ENCODE data around the gene NUP62.
A peak's percentile ranks its signal among the peaks of the same experiment; 100 is the strongest.

NUP62 gene

GRCh38 chr19:49872245-49873128 lies 56.8 kb downstream of the NUP62 start:
- Histone ChIP-seq H2AFZ (ENCODE audit: low read depth) (no peak overlapping the region), H3K79me2 (ENCODE audit: insufficient read depth, low read depth) (peaks cover 23% of the 10 kb centered on the region), H3K36me3 (ENCODE audit: insufficient read depth) (no peaks in the 10 kb centered on the region), H3K27me3 (ENCODE audit: insufficient read depth, low read depth) (no peaks in the 10 kb centered on the region), H3K4me3 (IDR thresholded peaks at IDR 0.05; ENCODE audit: insufficient read depth, low read depth, low read length) (no peak overlapping the region), H3K9ac (no peak overlapping the region), H4K20me1 (ENCODE audit: insufficient read depth) (no peaks in the 10 kb centered on the region), H3K4me2 (no peak overlapping the region), H3K4me1 (ENCODE audit: low read depth, poor library complexity, severe bottlenecking) (peaks cover 34% of the 10 kb centered on the region), H3K27ac (no peak overlapping the region)
- no peak for TF ChIP-seq CTCF (conservative IDR thresholded peaks at IDR 0.05; ENCODE audit: low read depth, low read length)

- H3K4me3 ChIP-seq (IDR thresholded peaks at IDR 0.05; ENCODE audit: insufficient read depth, low read depth, low read length), result no peak overlapping the region
- no peaks in the 10 kb centered on the region for H3K27me3 ChIP-seq (ENCODE audit: insufficient read depth, low read depth)
- no peak overlapping the region for H3K27ac ChIP-seq
- no peak overlapping the region for H3K4me2 ChIP-seq
- no peak for TF ChIP-seq CTCF (conservative IDR thresholded peaks at IDR 0.05; ENCODE audit: low read depth, low read length)
- no peak overlapping the region for H2AFZ ChIP-seq (ENCODE audit: low read depth)
- H4K20me1 ChIP-seq (ENCODE audit: insufficient read depth), result no peaks in the 10 kb centered on the region
- H3K36me3 ChIP-seq (ENCODE audit: insufficient read depth), result no peaks in the 10 kb centered on the region
- H3K4me1 ChIP-seq (ENCODE audit: low read depth, poor library complexity, severe bottlenecking), result peaks cover 35% of the 10 kb centered on the region
- no peak overlapping the region for H3K9ac ChIP-seq
- peaks cover 24% of the 10 kb centered on the region for H3K79me2 ChIP-seq (ENCODE audit: insufficient read depth, low read depth)
Observed at GRCh38 chr19:49871349-49871985, 57.8 kb downstream of the NUP62 start.

- H3K9ac ChIP-seq, result peak overlapping the region; percentile 42; the same call in 1 of the 2 replicates
- peak overlapping the region; percentile 41; the same call in 1 of the 2 replicates for H2AFZ ChIP-seq (ENCODE audit: low read depth)
- H3K36me3 ChIP-seq (ENCODE audit: insufficient read depth), result no peaks in the 10 kb centered on the region
- H3K4me1 ChIP-seq (ENCODE audit: low read depth, poor library complexity, severe bottlenecking), result peaks cover 42% of the 10 kb centered on the region
- H4K20me1 ChIP-seq (ENCODE audit: insufficient read depth), result no peaks in the 10 kb centered on the region
- H3K27ac ChIP-seq, result peak overlapping the region; percentile 55
- no peak for TF ChIP-seq CTCF (conservative IDR thresholded peaks at IDR 0.05; ENCODE audit: low read depth, low read length)
- peaks cover 22% of the 10 kb centered on the region for H3K79me2 ChIP-seq (ENCODE audit: insufficient read depth, low read depth)
- H3K27me3 ChIP-seq (ENCODE audit: insufficient read depth, low read depth), result no peaks in the 10 kb centered on the region
- peak overlapping the region; percentile 93 for H3K4me2 ChIP-seq
- H3K4me3 ChIP-seq (IDR thresholded peaks at IDR 0.05; ENCODE audit: insufficient read depth, low read depth, low read length), result no peak overlapping the region
Observed at GRCh38 chr19:49870309-49870901, 58.9 kb downstream of the NUP62 start.

GRCh38 chr19:49869484-49870308 lies 59.6 kb downstream of the NUP62 start:
- no peak; the same call in 1 of the 2 replicates for TF ChIP-seq CTCF (conservative IDR thresholded peaks at IDR 0.05; ENCODE audit: low read depth, low read length)
- Histone ChIP-seq H3K4me3 (IDR thresholded peaks at IDR 0.05; ENCODE audit: insufficient read depth, low read depth, low read length) (no peak overlapping the region), H3K9ac (peak overlapping the region; percentile 42; the same call in 1 of the 2 replicates), H3K36me3 (ENCODE audit: insufficient read depth) (peaks cover under 1% of the 10 kb centered on the region; the same call in 1 of the 2 replicates), H3K4me1 (ENCODE audit: low read depth, poor library complexity, severe bottlenecking) (peaks cover 37% of the 10 kb centered on the region), H2AFZ (ENCODE audit: low read depth) (peak overlapping the region; percentile 41; the same call in 1 of the 2 replicates), H4K20me1 (ENCODE audit: insufficient read depth) (no peaks in the 10 kb centered on the region), H3K4me2 (peak overlapping the region; percentile 93), H3K79me2 (ENCODE audit: insufficient read depth, low read depth) (peaks cover 15% of the 10 kb centered on the region), H3K27me3 (ENCODE audit: insufficient read depth, low read depth) (no peaks in the 10 kb centered on the region), H3K27ac (peak overlapping the region; percentile 55)

Data from KMS-11 (cell line).